Rectal smooth muscle tissue (tissue), 1 donor: Measurements from ENCODE around the gene HAGH.
A peak's percentile ranks its signal among the peaks of the same experiment; 100 is the strongest.

Source experiments
- H3K27ac ChIP-seq: one replicate; pipeline ENCODE4 v1.7.0; 2013; ENCODE audit warnings: low read depth, low read length, inconsistent platforms
- H3K27me3 ChIP-seq: one replicate; pipeline ENCODE4 v1.7.0; 2013; ENCODE audit warnings: low read length; ENCODE audit not compliant: control insufficient read depth, insufficient read depth
- H3K36me3 ChIP-seq: one replicate; pipeline ENCODE4 v1.7.0; 2013; ENCODE audit warnings: low read length; ENCODE audit not compliant: control insufficient read depth, insufficient read depth
- H3K4me1 ChIP-seq: one replicate; pipeline ENCODE4 v1.7.0; 2013; ENCODE audit warnings: low read length; ENCODE audit not compliant: control insufficient read depth, insufficient read depth
- H3K4me3 ChIP-seq: one replicate; pipeline ENCODE4 v1.7.0; 2013; ENCODE audit warnings: low read length
- H3K9ac ChIP-seq: one replicate; pipeline ENCODE4 v1.7.0; 2013; ENCODE audit warnings: low read length

The HAGH gene

DNA sequence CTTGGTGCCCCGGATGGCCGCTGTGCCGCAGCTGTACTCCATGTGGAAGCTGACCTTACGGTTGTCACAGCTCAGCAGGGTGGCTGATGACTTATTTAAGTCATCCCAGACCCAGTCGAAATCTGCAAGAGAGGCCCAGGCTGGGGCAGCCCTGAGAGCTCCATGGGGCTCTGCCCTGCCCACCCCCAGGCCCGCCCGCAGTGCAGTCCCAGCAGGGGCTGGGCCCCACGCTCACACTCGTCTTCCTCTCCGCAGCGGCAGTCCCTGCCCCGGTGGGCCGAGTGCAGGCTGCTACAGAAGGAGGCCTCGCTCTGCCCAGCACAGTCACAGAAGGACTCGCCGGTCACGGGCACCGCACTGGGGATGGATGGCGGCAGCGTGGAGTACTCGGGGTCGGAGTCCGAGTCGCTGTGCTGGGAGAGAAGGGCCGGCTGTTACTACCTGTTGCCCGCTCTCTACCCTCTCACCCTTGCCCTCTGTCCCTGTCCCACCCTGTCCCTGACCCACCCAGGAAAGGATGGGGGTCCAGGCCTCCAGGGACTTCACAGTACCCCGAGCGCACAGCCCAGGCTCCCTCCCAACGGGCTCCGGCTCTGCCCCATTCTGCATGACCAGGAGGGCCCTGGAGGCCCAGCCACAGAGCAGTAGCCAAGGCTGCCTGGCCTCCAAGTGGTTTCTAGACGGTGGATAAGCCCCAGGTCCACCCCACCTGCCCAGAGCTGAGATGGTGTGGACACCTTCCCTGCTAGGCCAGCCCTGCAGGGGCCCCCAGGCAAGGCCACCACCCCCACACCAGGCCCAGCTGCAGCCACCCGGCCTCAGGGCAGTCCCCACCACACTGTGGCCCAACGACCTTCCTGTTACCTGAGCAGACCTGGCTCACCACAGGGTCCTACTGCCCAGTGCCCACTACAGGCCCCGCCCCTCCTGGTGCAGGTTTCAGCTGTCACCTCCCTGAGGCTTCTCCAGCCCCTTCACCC is 48.1 kb downstream of the HAGH start:
- no peak overlapping the region for H3K27ac ChIP-seq
- H3K27me3 ChIP-seq = no peaks in the 10 kb centered on the region
- H3K4me1 ChIP-seq = peaks cover 14% of the 10 kb centered on the region
- no peak overlapping the region for H3K9ac ChIP-seq
- H3K4me3 ChIP-seq = no peak overlapping the region
- H3K36me3 ChIP-seq = peaks cover 21% of the 10 kb centered on the region

DNA sequence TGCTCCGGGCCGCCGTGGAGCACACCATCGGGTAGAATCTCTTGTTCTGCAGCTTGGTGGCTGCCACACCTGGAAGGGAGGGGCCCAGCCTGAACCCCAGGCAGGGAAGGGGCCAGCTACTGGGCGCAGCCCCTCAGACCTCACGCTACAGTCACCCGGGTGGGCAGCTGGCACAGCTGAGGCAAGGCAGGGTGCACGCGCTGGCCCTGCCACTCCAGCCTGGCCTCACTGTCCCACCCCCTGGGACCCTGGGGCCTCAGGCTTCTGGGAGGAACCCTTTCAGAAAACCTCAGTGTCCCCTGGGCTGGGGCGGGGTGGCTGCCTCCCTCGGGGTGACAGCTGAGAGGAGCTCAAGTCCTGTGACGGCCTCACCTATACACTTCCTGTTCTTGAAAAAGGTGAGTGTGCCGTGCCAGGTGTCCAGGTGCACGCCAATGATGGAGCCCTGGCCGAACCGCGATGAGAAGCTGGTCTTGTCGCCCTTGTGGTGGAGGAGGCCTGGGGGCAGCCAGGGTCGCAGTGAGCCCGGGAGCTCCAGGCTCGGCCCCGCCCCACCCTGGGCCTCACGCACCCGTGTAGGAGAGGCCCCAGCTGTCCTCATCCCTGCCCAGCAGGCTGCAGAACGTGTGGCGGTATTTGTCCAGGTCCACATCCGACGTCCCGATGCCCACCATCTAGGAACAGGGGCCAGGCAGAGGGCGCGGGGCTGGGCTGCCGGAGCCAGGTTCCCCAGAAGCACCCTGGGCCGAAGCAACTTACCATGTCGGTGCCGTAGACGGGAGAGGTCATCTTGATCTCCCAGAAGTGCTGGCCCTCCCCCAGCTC is 49.0 kb downstream of the HAGH start:
- H3K27ac ChIP-seq = no peak overlapping the region
- peaks cover 14% of the 10 kb centered on the region for H3K4me1 ChIP-seq

DNA sequence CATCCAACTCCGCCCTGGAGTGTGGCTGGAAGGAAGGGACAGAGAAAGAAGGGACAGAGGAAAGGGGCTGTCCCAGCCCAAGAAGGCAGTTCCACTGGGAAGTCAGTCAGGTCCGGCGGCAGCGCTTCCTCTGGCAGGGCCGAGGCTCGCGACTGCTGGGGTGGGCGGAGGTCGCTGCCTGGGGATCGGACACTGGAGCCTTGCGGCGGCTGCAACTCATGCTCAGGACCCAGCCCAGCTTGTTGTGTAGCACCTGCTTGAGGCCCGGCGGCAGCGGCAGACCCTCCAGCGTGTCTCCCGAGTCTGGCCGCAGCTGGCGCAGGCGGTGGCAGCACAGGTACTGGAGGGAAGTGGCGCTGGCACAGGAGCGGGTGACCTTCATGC is 49.6 kb downstream of the HAGH start:
- Histone ChIP-seq H3K9ac (no peak overlapping the region), H3K4me1 (peaks cover 17% of the 10 kb centered on the region), H3K4me3 (no peak overlapping the region), H3K36me3 (peaks cover 21% of the 10 kb centered on the region), H3K27me3 (no peaks in the 10 kb centered on the region), H3K27ac (no peak overlapping the region)

More for the DNA sequence above, 49.0 kb downstream of the HAGH start:
- Histone ChIP-seq H3K4me3 (no peak overlapping the region), H3K27me3 (no peaks in the 10 kb centered on the region), H3K9ac (no peak overlapping the region), H3K36me3 (peaks cover 21% of the 10 kb centered on the region)

DNA sequence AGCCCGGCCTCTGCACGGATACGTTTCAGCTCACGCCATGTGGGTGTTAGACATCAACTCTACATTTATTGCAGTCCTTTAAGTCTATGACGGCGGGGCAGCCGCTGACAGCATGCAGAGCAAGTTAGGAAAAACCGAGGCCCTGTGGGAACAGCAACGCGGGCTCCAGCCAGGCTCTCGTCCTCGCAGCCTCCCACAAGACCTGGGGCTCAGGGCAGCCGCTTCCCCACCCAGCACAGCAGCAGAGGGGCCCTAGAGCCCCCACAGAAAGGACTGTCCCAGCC is 50.0 kb downstream of the HAGH start:
- Histone ChIP-seq H3K4me1 (peaks cover 19% of the 10 kb centered on the region), H3K27me3 (no peaks in the 10 kb centered on the region), H3K27ac (no peak overlapping the region), H3K36me3 (peaks cover 21% of the 10 kb centered on the region), H3K9ac (no peak overlapping the region), H3K4me3 (no peak overlapping the region)

DNA sequence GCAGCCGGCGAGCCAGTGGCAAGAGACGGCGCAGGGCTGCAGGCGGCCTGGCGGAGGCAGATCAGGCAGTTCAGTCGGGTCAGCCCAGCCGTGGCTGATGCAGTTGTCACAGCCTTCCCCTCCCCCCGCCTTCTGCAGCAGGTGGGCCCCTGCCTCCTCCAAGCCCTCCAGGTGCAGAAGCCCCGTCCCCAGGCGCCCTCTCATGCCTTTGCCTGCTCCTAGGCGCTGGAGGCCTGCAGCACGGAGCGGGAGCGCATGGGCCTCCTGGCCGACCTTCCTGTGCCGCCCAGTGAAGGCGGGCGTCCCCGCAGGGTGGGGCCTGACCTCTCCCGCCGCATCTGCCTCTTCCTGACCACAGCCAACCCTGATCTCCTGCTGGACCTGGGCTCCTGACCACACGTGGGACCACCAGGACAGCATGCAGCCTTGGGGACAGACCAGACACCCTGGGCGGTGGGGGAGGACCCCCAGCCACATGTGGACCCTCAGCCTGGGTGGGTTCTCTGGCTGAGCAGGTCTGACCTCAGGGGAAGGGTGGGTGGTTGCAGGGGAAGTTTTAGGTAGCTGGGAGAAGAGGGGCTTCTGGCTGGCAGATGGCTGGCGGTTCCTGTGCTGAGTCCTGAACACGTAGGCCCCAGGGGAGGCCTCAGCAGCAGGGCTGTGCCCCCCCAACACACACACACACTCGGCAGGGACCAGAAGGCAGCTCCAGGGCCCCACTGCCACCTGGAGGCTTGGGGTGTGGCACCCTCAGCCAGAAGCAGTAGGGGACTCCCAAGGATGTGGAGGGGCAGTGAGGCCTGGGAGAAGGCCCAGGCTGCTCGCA is 50.6 kb downstream of the HAGH start:
- Histone ChIP-seq H3K4me3 (no peak overlapping the region), H3K4me1 (peaks cover 15% of the 10 kb centered on the region), H3K9ac (no peak overlapping the region), H3K36me3 (peaks cover 19% of the 10 kb centered on the region), H3K27ac (no peak overlapping the region), H3K27me3 (no peaks in the 10 kb centered on the region)

DNA sequence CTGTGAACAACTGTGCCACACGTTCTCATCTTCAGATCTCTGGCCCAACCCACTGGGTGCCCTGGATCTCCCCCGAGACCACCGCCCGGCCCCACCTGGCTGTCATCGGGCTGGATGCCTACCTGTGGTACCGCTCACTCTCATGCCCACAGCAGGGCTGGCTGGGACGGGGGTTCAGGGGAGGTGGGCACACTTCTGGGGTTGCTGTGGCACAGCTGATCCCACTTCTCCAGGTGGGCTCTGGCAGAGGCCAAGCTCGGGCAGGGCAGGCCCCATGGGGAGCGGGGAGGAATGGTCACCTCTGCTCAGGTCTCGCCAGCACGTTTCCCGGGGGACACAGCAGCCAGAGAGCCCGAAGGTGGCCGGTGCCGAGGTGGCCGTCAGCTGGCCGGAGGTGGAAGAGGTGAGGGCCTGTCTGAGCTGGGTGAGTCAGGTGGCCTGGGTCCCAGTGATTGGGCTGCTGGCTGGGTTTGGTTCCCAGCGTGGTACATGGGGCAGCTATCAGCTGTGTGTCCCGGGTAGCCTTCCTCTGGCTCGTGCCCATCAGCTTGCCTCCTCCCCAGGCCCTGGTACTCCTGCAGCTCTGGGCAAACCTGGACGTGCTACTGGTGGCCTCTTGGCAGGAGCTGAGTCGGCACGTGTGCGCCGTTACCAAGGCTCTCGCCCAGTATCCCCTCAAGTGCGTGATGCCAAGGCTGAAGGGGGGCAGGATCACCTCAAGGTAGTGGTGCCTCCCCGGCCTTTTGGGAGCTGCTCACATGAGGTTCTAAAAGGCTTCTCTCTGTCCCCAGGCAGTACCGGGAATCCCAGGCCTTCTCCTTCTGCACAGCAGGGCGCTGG is 51.4 kb downstream of the HAGH start:
- no peak overlapping the region for H3K27ac ChIP-seq
- no peak overlapping the region for H3K9ac ChIP-seq
- peaks cover 15% of the 10 kb centered on the region for H3K36me3 ChIP-seq
- H3K4me3 ChIP-seq = no peak overlapping the region
- peaks cover 12% of the 10 kb centered on the region for H3K4me1 ChIP-seq
- H3K27me3 ChIP-seq = no peaks in the 10 kb centered on the region

DNA sequence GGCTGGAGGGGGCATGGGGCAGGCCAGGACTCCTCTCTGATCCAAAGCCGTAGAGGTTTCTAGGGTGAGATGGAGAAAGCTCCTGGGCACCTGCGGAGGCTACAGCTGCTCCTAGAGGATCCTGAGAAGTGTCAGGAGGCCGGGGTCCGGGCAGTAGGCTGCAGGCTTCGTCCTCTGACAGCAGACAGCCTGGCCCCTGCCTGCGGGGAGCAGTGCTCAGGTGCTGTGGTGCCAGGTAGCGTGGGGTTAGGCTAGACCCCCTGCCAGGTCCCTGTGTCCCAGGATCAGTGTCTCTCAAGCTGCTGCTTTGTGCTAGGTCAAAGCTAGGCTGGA is 52.2 kb downstream of the HAGH start:
- Histone ChIP-seq H3K27ac (no peak overlapping the region), H3K4me3 (peak overlapping the region; percentile 92), H3K27me3 (no peaks in the 10 kb centered on the region), H3K36me3 (peaks cover 15% of the 10 kb centered on the region), H3K9ac (no peak overlapping the region), H3K4me1 (peaks cover 12% of the 10 kb centered on the region)

DNA sequence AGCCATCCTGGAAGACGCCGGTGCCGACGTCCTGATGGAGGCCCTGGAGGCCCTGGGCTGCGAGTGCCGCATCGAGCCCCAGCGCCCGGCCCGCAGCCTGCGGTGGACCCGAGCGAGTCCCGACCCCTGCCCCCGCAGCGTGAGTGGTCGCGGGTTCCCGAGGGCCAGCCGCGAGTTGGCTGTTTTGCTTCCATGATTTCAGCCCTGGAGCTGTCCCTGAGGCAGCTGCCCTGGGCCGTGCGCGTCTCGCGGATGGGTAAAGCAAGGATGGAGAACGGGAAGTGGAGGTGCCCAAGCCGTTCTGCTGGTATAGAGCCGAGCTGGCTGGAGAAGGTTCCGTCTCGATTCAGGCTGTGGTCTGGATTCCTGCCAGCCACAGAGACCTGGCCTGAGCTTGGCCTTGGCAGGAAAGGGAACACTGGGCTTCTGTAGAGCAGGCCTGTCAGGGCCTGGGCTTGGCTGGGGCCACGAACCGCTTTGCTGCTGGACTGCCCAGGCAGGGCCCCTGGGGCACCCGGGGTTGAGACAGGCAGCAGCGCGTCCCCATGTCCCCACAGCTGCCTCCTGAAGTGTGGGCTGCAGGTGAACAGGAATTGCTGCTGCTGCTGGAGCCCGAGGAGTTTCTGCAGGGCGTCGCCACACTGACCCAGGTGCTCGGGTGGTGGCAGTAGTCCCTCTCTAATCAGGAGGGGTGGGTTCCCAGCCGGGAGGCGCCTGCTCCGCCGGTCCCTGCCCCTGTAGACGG is 52.8 kb downstream of the HAGH start:
- H3K27me3 ChIP-seq = no peaks in the 10 kb centered on the region
- H3K27ac ChIP-seq = peak overlapping the region; percentile 85
- H3K36me3 ChIP-seq = peaks cover 15% of the 10 kb centered on the region
- H3K4me3 ChIP-seq = peak overlapping the region; percentile 92
- H3K4me1 ChIP-seq = peaks cover 12% of the 10 kb centered on the region
- H3K9ac ChIP-seq = peak overlapping the region; percentile 35

DNA sequence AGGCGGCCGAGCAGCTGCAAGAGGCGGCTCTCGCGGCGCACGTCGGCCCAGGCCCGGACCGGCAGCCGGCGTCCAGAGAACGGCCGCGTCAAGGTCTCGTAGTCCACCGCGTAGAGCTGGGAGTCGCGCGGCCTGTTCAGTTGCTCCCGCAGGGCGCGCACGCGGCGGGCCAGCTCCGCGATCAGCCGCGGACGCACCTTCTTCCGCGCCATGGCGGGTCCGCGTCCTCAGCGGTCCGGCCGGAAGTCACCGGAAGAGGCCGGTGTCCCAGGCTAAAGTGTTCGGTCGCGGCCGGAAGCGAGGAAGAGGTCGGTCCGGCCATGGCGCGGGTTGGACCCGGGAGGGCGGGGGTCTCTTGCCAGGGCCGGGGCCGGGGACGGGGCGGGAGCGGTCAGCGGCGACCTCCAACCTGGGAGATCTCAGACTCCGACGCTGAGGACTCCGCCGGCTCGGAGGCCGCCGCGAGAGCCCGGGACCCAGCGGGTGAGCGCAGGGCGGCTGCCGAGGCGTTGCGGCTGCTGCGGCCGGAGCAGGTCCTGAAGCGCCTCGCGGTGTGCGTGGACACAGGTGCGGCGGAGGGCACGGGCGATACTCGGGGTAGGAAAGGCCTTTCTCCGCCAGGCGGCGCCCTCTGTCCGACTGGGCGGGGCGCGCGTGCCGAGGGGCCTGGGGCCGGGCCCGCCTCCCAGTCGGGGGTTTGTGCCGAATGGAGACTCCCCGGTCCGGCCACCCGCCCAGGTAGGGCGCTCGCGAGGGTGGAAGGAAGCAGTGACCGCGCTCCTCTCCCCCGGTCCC is 53.5 kb downstream of the HAGH start, which contains the start of gene MRPS34:
TSS of gene MRPS34 (minus strand) at position 227 of the 795 bp plus-strand sequence. CDS start at position 212, 15 bp downstream.
- Histone ChIP-seq H3K36me3 (peaks cover 18% of the 10 kb centered on the region), H3K27me3 (no peaks in the 10 kb centered on the region), H3K4me3 (peak within 1 kb of the TSS; percentile 92), H3K9ac (peak within 1 kb of the TSS; percentile 35), H3K27ac (peak within 1 kb of the TSS; percentile 85), H3K4me1 (peaks cover 12% of the 10 kb centered on the region)

DNA sequence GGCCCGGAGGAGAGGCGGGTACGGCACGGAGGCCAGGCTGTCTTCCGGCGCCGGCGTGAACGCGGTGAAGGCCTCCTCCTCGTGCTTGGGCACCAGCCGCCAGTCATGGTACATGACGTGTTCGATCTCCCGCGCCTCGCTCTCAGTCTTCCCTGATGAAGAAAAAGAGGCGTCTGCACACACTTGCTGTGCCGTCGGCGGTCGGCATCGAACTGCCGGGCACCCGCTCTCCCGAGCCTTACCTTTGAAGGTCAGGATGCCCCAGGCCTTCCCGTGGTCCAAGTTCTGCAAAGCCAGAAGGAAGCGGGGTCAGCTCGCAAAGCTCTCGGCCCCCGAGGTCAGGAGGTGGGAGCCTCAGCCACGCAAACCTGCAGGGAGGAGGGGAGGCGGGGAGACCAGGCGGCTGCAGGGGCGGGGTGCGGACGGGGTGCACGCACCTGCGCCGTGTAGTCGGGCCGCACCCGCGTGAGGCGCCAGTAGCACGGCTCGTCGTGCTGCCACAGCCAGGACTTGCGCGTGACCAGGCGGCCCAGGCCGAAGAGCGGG is 54.2 kb downstream of the HAGH start, which contains the start of gene EME2:
TSS of gene EME2 (plus strand) at position 449 of the 546 bp plus-strand sequence. CDS start 418 bp downstream, outside the sequence.
- H3K27me3 ChIP-seq = no peaks in the 10 kb centered on the region

More for the DNA sequence above, 54.2 kb downstream of the HAGH start, which contains the start of gene EME2:
- Histone ChIP-seq H3K9ac (peak within 1 kb of the TSS; percentile 35), H3K4me1 (peaks cover 12% of the 10 kb centered on the region), H3K36me3 (peaks cover 19% of the 10 kb centered on the region), H3K4me3 (peak within 1 kb of the TSS; percentile 92), H3K27ac (peak within 1 kb of the TSS; percentile 85)
